B cell (primary cell): ENCODE measurements around the gene CSNK1G1. TPM values are rescaled to one million over a fixed set of nuclear protein-coding genes. Genes with fewer than 3 reads are reported as not detected.

Experiments
- ATAC-seq: fragments of 200-7000 bp; cut with Tn5 transposase; one replicate; pipeline ENCODE4 v1.10.0; 2021; ENCODE audit warnings: low read depth, mild to moderate bottlenecking, moderate number of reproducible peaks, moderate library complexity
- CTCF ChIA-PET: fragments of 350-600 bp; sonication (Branson Sonifier 250); formaldehyde crosslinking; loops from one replicate; lab custom pipeline; 2021; ENCODE audit warnings: antibody characterized with exemption, inconsistent platforms; lab: Charles Lee
- POLR2A ChIA-PET: fragments of 350-600 bp; sonication (Branson Sonifier 250); formaldehyde crosslinking; loops from one replicate; lab custom pipeline; 2021; ENCODE audit warnings: antibody characterized with exemption; lab: Charles Lee
- DNase-seq: peaks from one replicate; pipeline ENCODE4 v3.0.0; 2013
- H2AFZ ChIP-seq: 2 replicates; pipeline ENCODE4 v1.6.1; 2012; ENCODE audit warnings: mild to moderate bottlenecking, low read depth, low read length; ENCODE audit not compliant: insufficient read depth, poor library complexity, severe bottlenecking
- H3K27ac ChIP-seq, 2 donors: 1 replicate in 1 of 2; 2 replicates in 1 of 2; pipeline ENCODE4 v1.5.1; 2012 to 2013; ENCODE audit warnings: low read length in 2 of 2, mild to moderate bottlenecking in 2 of 2, moderate library complexity in 1 of 2
- H3K27me3 ChIP-seq, 4 experiments: fragments of 200-600 bp in 1 of 4; sonication (generic) in 1 of 4; replicated peaks in 1 of 4; 1 replicate in 2 of 4; 2 replicates in 2 of 4; pipeline versions ENCODE4 v1.6.1 to v1.7.0; 2013 to 2016; ENCODE audit warnings: low read length in 3 of 4, mild to moderate bottlenecking in 2 of 4, mixed read lengths in 1 of 4, moderate library complexity in 1 of 4; ENCODE audit not compliant: insufficient read depth in 4 of 4, control insufficient read depth in 3 of 4; ENCODE audit errors: control extremely low read depth in 1 of 4
- H3K36me3 ChIP-seq, 2 experiments: replicated peaks in 1 of 2; 1 replicate in 1 of 2; 2 replicates in 1 of 2; pipeline versions ENCODE4 v1.6.1 to v1.7.1; 2013; ENCODE audit warnings: low read length in 1 of 2; ENCODE audit not compliant: insufficient read depth in 2 of 2, control insufficient read depth in 1 of 2; ENCODE audit errors: control extremely low read depth in 1 of 2, extremely low read depth in 1 of 2
- H3K4me1 ChIP-seq, 2 donors: fragments of 200-600 bp in 1 of 2; sonication (generic) in 1 of 2; 1 replicate in 1 of 2; 2 replicates in 1 of 2; pipeline versions ENCODE4 v1.5.1 to v1.6.1; 2013 to 2017; ENCODE audit warnings: low read length in 2 of 2; ENCODE audit not compliant: control insufficient read depth in 2 of 2, insufficient read depth in 2 of 2
- H3K4me2 ChIP-seq: replicated peaks from 2 replicates; pipeline ENCODE3; 2012; ENCODE audit warnings: mild to moderate bottlenecking, low read depth, low read length; ENCODE audit not compliant: poor library complexity, severe bottlenecking
- H3K4me3 ChIP-seq, 5 experiments: fragments of 200-600 bp in 1 of 5; sonication (generic) in 1 of 5; 1 replicate in 3 of 5; 2 replicates in 2 of 5; pipeline versions ENCODE4 v1.5.1 to v1.7.0; 2011 to 2016; ENCODE audit warnings: low read length in 4 of 5, mild to moderate bottlenecking in 4 of 5, low read depth in 2 of 5, control low read depth in 1 of 5, moderate library complexity in 1 of 5; ENCODE audit not compliant: insufficient read depth in 1 of 5; ENCODE audit errors: control extremely low read depth in 1 of 5, extremely low read depth in 1 of 5
- H3K79me2 ChIP-seq: fragments of 200-600 bp; sonication (generic); one replicate; pipeline ENCODE4 v1.6.0; 2016; ENCODE audit warnings: low read length; ENCODE audit not compliant: control insufficient read depth, insufficient read depth
- H3K9ac ChIP-seq: fragments of 200-600 bp; sonication (generic); 2 replicates; pipeline ENCODE4 v1.6.1; 2017; ENCODE audit warnings: mild to moderate bottlenecking, low read length, moderate library complexity
- H3K9me3 ChIP-seq, 3 donors: one replicate each; pipeline versions ENCODE4 v1.6.1 to v1.7.1; 2013; ENCODE audit warnings: low read length in 2 of 3; ENCODE audit not compliant: control insufficient read depth in 2 of 3, insufficient read depth in 1 of 3; ENCODE audit errors: control extremely low read depth in 1 of 3
- H4K20me1 ChIP-seq: 2 replicates; pipeline ENCODE4 v1.6.0; 2012; ENCODE audit warnings: mild to moderate bottlenecking, low read length; ENCODE audit not compliant: insufficient read depth, control insufficient read depth, poor library complexity, severe bottlenecking
- H3K27ac Mint-ChIP-seq: one replicate; pipeline ENCODE4 v1.8.0; 2021; ENCODE audit warnings: mixed read lengths
- H3K27me3 Mint-ChIP-seq: one replicate; pipeline ENCODE4 v1.8.0; 2021; ENCODE audit warnings: mixed read lengths
- H3K4me1 Mint-ChIP-seq: one replicate; pipeline ENCODE4 v1.8.0; 2021; ENCODE audit warnings: mixed read lengths
- H3K4me3 Mint-ChIP-seq: one replicate; pipeline ENCODE4 v1.8.0; 2021; ENCODE audit warnings: mixed read lengths
- H3K9me3 Mint-ChIP-seq: one replicate; pipeline ENCODE4 v1.8.0; 2022; ENCODE audit warnings: mixed read lengths; ENCODE audit not compliant: insufficient read depth
- CTCF ChIP-seq: fragments of 200-600 bp; IDR thresholded peaks from one replicate; pipeline ENCODE4 v1.8.0; 2022; ENCODE audit warnings: antibody characterized with exemption, mild to moderate bottlenecking
- EZH2 ChIP-seq: IDR thresholded peaks from 2 replicates; pipeline ENCODE4 v1.6.1; 2012; ENCODE audit warnings: borderline replicate concordance, low read depth, mild to moderate bottlenecking, moderate library complexity, low read length; ENCODE audit not compliant: insufficient read depth, poor library complexity, severe bottlenecking
- WGBS: methylation state at CpG from one replicate; pipeline ENCODE4 v1.1.5; 2013; ENCODE audit warnings: missing lambda C conversion rate; ENCODE audit not compliant: insufficient coverage; 5-methylcytosine and 5-hydroxymethylcytosine counted together
- intact Hi-C: fragments of 100-400 bp; cut with micrococcal nuclease; formaldehyde crosslinking; loops from one replicate; pipeline ENCODE4 v1.10.0; 2022
- polyA plus RNA-seq: library from polyadenylated mRNA; depleted of rRNA; stranded (reverse); fragments of >200 nt; gene quantifications from 2 replicates; pipeline ENCODE4 v1.2.3, GENCODE V29; 2012
- total RNA-seq, 2 donors: library from RNA; stranded (reverse); fragments of 120-200 nt in 1 of 2; gene quantifications; 1 replicate in 1 of 2; 2 replicates in 1 of 2; pipeline versions ENCODE4 v1.2.3 to v1.2.4, GENCODE V29; 2013 to 2022

The CSNK1G1 gene
- total and polyA plus RNA-seq, 2 donors (not counting 1 experiment from before 2014, with no cell fraction given) = 5.2 to 40.3 TPM

- CTCF ChIA-PET = interaction anchor here (1.2 kb wide), 1 partner anchor 33 kb away, joined by 4 read pairs; the partner anchor contains the start of gene TRIP4
- H4K20me1 ChIP-seq = no peaks in the 10 kb centered on the region
- intact Hi-C loops = no loop called here
- H3K9me3 Mint-ChIP-seq = no peaks in the 10 kb centered on the region
- no peaks in the 10 kb centered on the region for H3K9me3 ChIP-seq
- TF ChIP-seq EZH2 = no peak
- TF ChIP-seq CTCF = no peak
- peak overlapping the region; percentile 94 for H3K4me3 Mint-ChIP-seq
- H3K27me3 ChIP-seq = no peaks in the 10 kb centered on the region
- WGBS = no CpG with 5 or more reads among the region's 5 CpGs
- H3K4me1 ChIP-seq = peaks cover 9 to 16% of the 10 kb centered on the region in 2 donors
- H3K4me1 Mint-ChIP-seq = peaks cover 15% of the 10 kb centered on the region
- H3K27me3 Mint-ChIP-seq = no peaks in the 10 kb centered on the region
- H3K27ac ChIP-seq = peak overlapping the region in 1 of 2 donors; percentile 78
- H3K9ac ChIP-seq = peak overlapping the region; percentile 89
- H3K4me2 ChIP-seq = peak overlapping the region; percentile 91
- peaks cover 0 to 2% of the 10 kb centered on the region in 2 experiments for H3K36me3 ChIP-seq
- no peak for DNase-seq
- peak overlapping the region; percentile 88 for H3K27ac Mint-ChIP-seq
- H2AFZ ChIP-seq = peak overlapping the region; percentile 91
- H3K4me3 ChIP-seq = peak overlapping the region; percentile 74 to 92 (median 85)
- H3K79me2 ChIP-seq = peaks cover 57% of the 10 kb centered on the region
- POLR2A ChIA-PET = interaction anchor here (0.6 kb wide), 1 partner anchor 92 kb away, joined by 13 read pairs; no protein-coding TSS in a partner anchor
- ATAC-seq = no peak
Observed at GRCh38 chr15:64354688-64355344, 1.2 kb downstream of the CSNK1G1 start.

DNA sequence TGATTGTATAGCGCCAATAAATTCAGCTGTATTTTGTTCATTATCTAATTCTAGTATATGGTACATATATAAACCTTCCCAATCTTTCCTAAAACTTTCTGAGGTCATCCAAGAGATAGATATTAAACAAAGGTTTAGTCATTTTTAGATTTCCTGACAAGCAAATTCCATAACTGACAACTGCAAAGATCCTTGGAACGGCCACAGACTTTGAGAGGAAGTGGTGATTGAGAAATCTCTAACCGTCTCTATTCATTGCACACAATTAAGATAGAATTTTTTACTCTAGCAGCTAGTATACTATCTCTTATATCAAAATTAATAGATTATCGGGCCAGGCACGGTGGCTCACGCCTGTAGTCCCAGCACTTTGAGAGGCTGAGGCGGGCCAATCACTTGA, 4.7 kb downstream of the CSNK1G1 start:
- H3K4me3 Mint-ChIP-seq = no peak overlapping the region

More for the DNA sequence above, 4.7 kb downstream of the CSNK1G1 start:
- Histone ChIP-seq H3K4me1 (peaks cover 6 to 12% of the 10 kb centered on the region in 2 donors), H3K79me2 (peaks cover 90% of the 10 kb centered on the region), H2AFZ (no peak overlapping the region), H3K4me3 (no peak overlapping the region), H3K9me3 (no peaks in the 10 kb centered on the region), H3K9ac (no peak overlapping the region), H3K36me3 (peaks cover 6 to 8% of the 10 kb centered on the region in 2 experiments), H3K4me2 (no peak overlapping the region), H4K20me1 (no peaks in the 10 kb centered on the region), H3K27ac (no peak overlapping the region), H3K27me3 (no peaks in the 10 kb centered on the region)
- H3K27me3 Mint-ChIP-seq = no peaks in the 10 kb centered on the region
- CTCF ChIA-PET = interaction anchor here (1.3 kb wide), 1 partner anchor 13 kb away, joined by 4 read pairs; no protein-coding TSS in a partner anchor
- H3K9me3 Mint-ChIP-seq = no peaks in the 10 kb centered on the region
- no peak overlapping the region for H3K27ac Mint-ChIP-seq
- DNase-seq (no peak), ATAC-seq (no peak)
- peaks cover 11% of the 10 kb centered on the region for H3K4me1 Mint-ChIP-seq
- no peak for TF ChIP-seq CTCF
- no peak for TF ChIP-seq EZH2
- POLR2A ChIA-PET = interaction anchor here (0.6 kb wide), 1 partner anchor 125 kb away, joined by 3 read pairs; no protein-coding TSS in a partner anchor
- WGBS = 94% methylated on average over 4 of the region's 7 CpGs
- intact Hi-C loops = no loop called here
